A549 treated with Mapracorat at 1 μM for 4 hours (cell line): ENCODE data around the gene RPS29. TPM values are rescaled to one million over a fixed set of nuclear protein-coding genes. Genes with fewer than 3 reads are reported as not detected.

ENCODE experiments used
- total RNA-seq: library from RNA; stranded (reverse); fragments of 200-300 nt; extraction: Qiagen RNA extraction; gene quantifications from 5 replicates; pipeline ENCODE4 v1.2.3, GENCODE V29; 2022

Gene RPS29
- total RNA-seq: 4,245 to 4,857 TPM (median 4,440 TPM) in 5 replicates

DNA sequence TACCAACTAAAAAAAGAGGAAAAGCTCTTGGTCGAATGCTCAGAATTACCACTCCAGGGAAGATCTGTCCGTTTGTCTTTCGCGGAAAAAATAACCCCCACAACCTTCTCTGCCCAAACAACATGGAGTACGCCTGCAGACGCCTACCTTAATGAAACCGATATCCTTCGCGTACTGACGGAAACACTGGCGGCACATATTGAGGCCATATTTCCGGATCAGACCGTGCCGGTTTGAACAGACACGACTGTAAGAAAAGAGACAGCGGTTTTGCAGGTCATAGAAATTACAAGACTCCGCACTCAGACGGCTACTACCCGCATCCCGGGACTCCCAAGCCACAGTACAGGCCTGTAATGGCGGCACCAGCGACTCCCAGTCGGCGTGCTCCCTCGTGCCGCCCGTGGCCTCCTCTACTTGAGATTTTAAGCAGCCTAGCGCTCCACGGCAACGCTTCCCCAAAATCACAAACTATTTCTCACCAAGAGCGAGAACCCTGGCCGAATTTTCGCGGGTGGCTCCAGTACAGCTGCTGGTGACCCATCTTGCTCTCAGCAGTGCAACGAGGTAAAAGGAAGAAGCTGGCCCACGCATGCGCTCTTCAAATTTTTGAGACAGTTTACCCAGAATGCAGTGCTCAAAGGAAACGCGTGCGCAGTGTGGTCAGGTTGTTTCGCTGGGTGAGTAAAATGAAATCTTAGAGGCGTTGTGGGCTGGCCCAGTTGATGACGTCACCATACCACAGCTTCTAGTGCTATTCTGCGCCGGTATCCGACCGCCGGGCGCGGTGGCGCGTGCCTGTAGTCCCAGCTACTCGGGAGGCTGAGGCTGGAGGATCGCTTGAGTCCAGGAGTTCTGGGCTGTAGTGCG is at the start of gene RPS29:
Gene RPS29 (minus strand): TSS at position 578 of the 870 bp plus-strand sequence. CDS start 34 bp downstream, at position 544.

DNA sequence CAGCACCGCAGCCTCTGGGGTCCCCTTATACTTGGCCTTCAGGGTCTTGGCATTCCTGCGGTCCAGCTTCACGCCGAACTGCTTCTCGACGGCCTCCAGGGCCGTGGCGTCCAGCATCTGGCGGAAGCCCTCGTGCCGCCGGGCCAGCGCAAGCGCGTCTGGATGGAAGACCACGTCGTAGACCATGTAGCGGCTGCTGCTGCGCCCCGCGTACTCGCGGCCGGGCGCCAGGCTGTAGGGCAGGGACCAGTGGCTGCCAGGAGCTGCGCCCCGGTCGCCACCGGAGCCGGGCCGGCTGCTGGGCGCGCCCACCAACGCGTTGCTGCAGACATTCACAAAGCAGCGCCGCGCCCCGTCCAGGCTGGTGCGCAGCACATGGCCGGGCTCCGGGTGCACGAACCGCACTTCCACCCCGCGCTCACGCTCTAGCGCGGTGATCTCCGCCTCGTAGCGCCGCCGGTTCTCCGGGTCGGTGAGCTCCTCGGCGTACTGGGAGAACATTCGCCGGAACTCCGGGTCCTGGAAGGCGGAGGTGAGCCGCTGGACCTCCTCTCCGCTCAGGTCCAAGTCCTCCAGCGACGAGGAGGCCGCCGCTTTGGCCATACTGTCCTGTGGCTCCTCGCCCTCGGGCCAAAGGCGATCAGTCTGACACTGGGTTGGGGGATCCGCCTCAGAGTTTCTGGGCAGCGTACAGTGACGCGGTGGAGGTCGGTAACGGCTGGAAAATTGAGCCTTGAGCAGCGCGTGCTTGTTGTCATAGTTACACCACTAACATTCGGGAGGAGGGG is 48.6 kb upstream of the RPS29 start, which contains the start of gene DNAAF2:
Gene DNAAF2 (minus strand): TSS at position 698 of the 788 bp plus-strand sequence. CDS start 95 bp downstream, at position 603.

GRCh38 chr14:49620182-49621113 is 34.3 kb upstream of the RPS29 start, which contains the start of the genes MGAT2 and RPL36AL:
Gene MGAT2, plus strand, starts transcription at chr14:49620799. Its CDS starts 470 bp downstream, at chr14:49621269.
Gene RPL36AL, minus strand, starts transcription at chr14:49620626. Its CDS starts 1,522 bp downstream, at chr14:49619104.

GRCh38 chr14:49598485-49599300 is 12.5 kb upstream of the RPS29 start, which contains the start of gene LRR1:
Gene LRR1, plus strand, starts transcription at chr14:49598940. Its CDS starts 81 bp downstream, at chr14:49599021.

Other genes with a start within 250 kb of the RPS29 start
- gene LRR1, start 12.6 kb upstream of the RPS29 start, total RNA-seq: 43.8 to 52.9 TPM (median 49.2 TPM) in 5 replicates
- 399 to 570 TPM (median 426 TPM) in 5 replicates for gene RPL36AL, start 34.2 kb upstream of the RPS29 start, total RNA-seq
- 45.7 to 53.2 TPM (median 48.3 TPM) in 5 replicates for gene MGAT2, start 34.4 kb upstream of the RPS29 start, total RNA-seq
- gene DNAAF2, start 48.9 kb upstream of the RPS29 start, total RNA-seq: 10.3 to 12.3 TPM (median 11.3 TPM) in 5 replicates
- gene POLE2, start 101.8 kb upstream of the RPS29 start, total RNA-seq: 11.8 to 13.9 TPM (median 13.6 TPM) in 5 replicates
- 0.24 to 0.49 TPM (median 0.28 TPM) in 5 replicates for gene KLHDC1, start 106.7 kb upstream of the RPS29 start, total RNA-seq
- gene KLHDC2, start 181.8 kb upstream of the RPS29 start, total RNA-seq: 28.5 to 35.7 TPM (median 35.3 TPM) in 5 replicates